Measurements from ENCODE around the gene ARHGAP15. TPM values are rescaled to one million over a fixed set of nuclear protein-coding genes. Genes with fewer than 3 reads are reported as not detected.

Gene ARHGAP15
- total RNA-seq, 1 donor from 2014 or later: not detected

DNA sequence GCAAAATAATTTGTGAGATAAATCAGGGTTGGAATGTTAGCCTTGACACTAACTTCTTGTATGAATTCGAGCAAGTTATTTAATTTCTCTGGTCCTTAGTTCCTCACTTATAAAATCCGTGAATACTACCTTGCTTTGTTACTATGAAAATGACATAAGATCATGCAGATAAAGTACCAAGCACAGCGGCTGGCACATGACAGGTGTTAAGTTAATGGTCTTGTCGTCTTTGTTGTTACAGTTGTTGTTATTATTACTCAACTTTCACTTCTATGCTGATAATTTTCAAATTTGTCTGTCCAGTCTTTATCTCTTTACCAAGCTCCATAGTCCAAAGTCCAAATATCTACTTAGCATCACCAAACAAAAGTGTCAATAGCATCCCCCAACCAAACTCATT lies 482.1 kb downstream of the ARHGAP15 start:
- H3K4me3 Mint-ChIP-seq (ENCODE audit: unreplicated experiment): no peak overlapping the region
- H3K4me1 Mint-ChIP-seq (ENCODE audit: unreplicated experiment): no peaks in the 10 kb centered on the region
- no peaks in the 10 kb centered on the region for H3K9me3 Mint-ChIP-seq (ENCODE audit: unreplicated experiment)
- H3K27ac Mint-ChIP-seq (ENCODE audit: unreplicated experiment): no peak overlapping the region
- peaks cover 3% of the 10 kb centered on the region for H3K27me3 Mint-ChIP-seq (ENCODE audit: unreplicated experiment)
- no peak for DNase-seq (ENCODE audit: extremely low spot score, unreplicated experiment)
- TF ChIP-seq CTCF (IDR thresholded peaks at IDR 0.05): no peak
- no peaks in the 10 kb centered on the region for H3K36me3 Mint-ChIP-seq (ENCODE audit: unreplicated experiment)

- no peak for DNase-seq (ENCODE audit: extremely low spot score, unreplicated experiment)
- H3K27ac Mint-ChIP-seq (ENCODE audit: unreplicated experiment): no peak overlapping the region
Measured at GRCh38 chr2:143615562-143615961, 486.3 kb downstream of the ARHGAP15 start.

DNA sequence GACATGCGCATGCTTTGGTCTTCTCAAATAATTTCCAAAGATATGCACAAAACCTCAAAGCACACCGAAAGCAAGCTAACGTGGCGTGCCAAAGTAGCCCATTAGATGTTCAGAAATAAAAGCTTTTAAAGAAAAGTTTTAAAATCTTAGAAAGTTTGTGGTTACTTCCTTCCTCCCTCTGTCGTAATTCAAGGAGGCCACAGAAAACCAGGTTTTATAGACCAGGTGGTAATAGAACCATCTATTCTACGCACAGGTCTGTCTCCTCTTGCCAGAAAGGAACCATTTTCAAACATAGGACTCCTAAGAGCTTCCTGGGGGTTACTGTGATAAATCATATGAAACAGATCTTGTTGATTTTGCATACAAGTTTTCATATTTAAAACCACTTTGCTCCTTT lies 487.2 kb downstream of the ARHGAP15 start:
- Mint-ChIP-seq H3K9me3 (ENCODE audit: unreplicated experiment) (no peaks in the 10 kb centered on the region), H3K27me3 (ENCODE audit: unreplicated experiment) (peaks cover 3% of the 10 kb centered on the region), H3K4me1 (ENCODE audit: unreplicated experiment) (no peaks in the 10 kb centered on the region), H3K27ac (ENCODE audit: unreplicated experiment) (no peak overlapping the region), H3K36me3 (ENCODE audit: unreplicated experiment) (no peaks in the 10 kb centered on the region), H3K4me3 (ENCODE audit: unreplicated experiment) (no peak overlapping the region)
- no peak for DNase-seq (ENCODE audit: extremely low spot score, unreplicated experiment)
- no peak for TF ChIP-seq CTCF (IDR thresholded peaks at IDR 0.05)

More at GRCh38 chr2:143615562-143615961, 486.3 kb downstream of the ARHGAP15 start:
- no peaks in the 10 kb centered on the region for H3K4me1 Mint-ChIP-seq (ENCODE audit: unreplicated experiment)
- peaks cover 3% of the 10 kb centered on the region for H3K27me3 Mint-ChIP-seq (ENCODE audit: unreplicated experiment)
- TF ChIP-seq CTCF (IDR thresholded peaks at IDR 0.05): no peak
- no peaks in the 10 kb centered on the region for H3K9me3 Mint-ChIP-seq (ENCODE audit: unreplicated experiment)
- H3K36me3 Mint-ChIP-seq (ENCODE audit: unreplicated experiment): no peaks in the 10 kb centered on the region
- no peak overlapping the region for H3K4me3 Mint-ChIP-seq (ENCODE audit: unreplicated experiment)

GRCh38 chr2:143617803-143618415 lies 488.7 kb downstream of the ARHGAP15 start:
- H3K4me3 Mint-ChIP-seq (ENCODE audit: unreplicated experiment): no peak overlapping the region
- H3K4me1 Mint-ChIP-seq (ENCODE audit: unreplicated experiment): peaks cover 4% of the 10 kb centered on the region
- H3K9me3 Mint-ChIP-seq (ENCODE audit: unreplicated experiment): no peaks in the 10 kb centered on the region
- H3K27ac Mint-ChIP-seq (ENCODE audit: unreplicated experiment): no peak overlapping the region
- DNase-seq (ENCODE audit: extremely low spot score, unreplicated experiment): no peak
- peaks cover 3% of the 10 kb centered on the region for H3K27me3 Mint-ChIP-seq (ENCODE audit: unreplicated experiment)
- no peaks in the 10 kb centered on the region for H3K36me3 Mint-ChIP-seq (ENCODE audit: unreplicated experiment)
- TF ChIP-seq CTCF (IDR thresholded peaks at IDR 0.05): no peak

- H3K9me3 Mint-ChIP-seq (ENCODE audit: unreplicated experiment): peaks cover 6% of the 10 kb centered on the region
- no peaks in the 10 kb centered on the region for H3K27me3 Mint-ChIP-seq (ENCODE audit: unreplicated experiment)
- no peak for TF ChIP-seq CTCF (IDR thresholded peaks at IDR 0.05)
- H3K4me1 Mint-ChIP-seq (ENCODE audit: unreplicated experiment): peaks cover 4% of the 10 kb centered on the region
- no peak overlapping the region for H3K4me3 Mint-ChIP-seq (ENCODE audit: unreplicated experiment)
- no peak overlapping the region for H3K27ac Mint-ChIP-seq (ENCODE audit: unreplicated experiment)
- peaks cover 5% of the 10 kb centered on the region for H3K36me3 Mint-ChIP-seq (ENCODE audit: unreplicated experiment)
- DNase-seq (ENCODE audit: extremely low spot score, unreplicated experiment): no peak
Measured at GRCh38 chr2:143622106-143622505, 492.9 kb downstream of the ARHGAP15 start.

Measured in osteocyte (in vitro differentiated cells).